Measurements from ENCODE around the gene TMUB1.

- TF ChIP-seq POLR2A (IDR thresholded peaks at IDR 0.05; ENCODE audit: low read depth, low read length) (no peak), CTCF (IDR thresholded peaks at IDR 0.05; ENCODE audit: extremely low read depth in 1 of 2, insufficient read depth in 1 of 2, low read depth in 1 of 2, low read length in 2 of 2) (no peak), POLR2AphosphoS5 (IDR thresholded peaks at IDR 0.05; ENCODE audit: insufficient read depth, low read depth, low read length) (no peak), MAX (IDR thresholded peaks at IDR 0.05; ENCODE audit: insufficient read depth, insufficient read length) (no peak)
Measured at GRCh38 chr7:151053096-151053495, 30.2 kb downstream of the TMUB1 start.

Data from endothelial cell of umbilical vein (primary cell).